Subcutaneous adipose tissue (tissue), 4 donors: ENCODE results near the gene DOCK4. TPM values are rescaled to one million over a fixed set of nuclear protein-coding genes. Genes with fewer than 3 reads are reported as not detected.

ENCODE experiments used
- CTCF ChIP-seq: fragments of 450-650 bp; IDR thresholded peaks from one replicate; pipeline ENCODE4 v1.5.1; 2016; ENCODE audit warnings: low read depth, mild to moderate bottlenecking, control low read depth, antibody characterized with exemption, moderate library complexity
- total RNA-seq, 4 donors: library from RNA; depleted of rRNA; stranded (reverse); fragments of >200 nt; gene quantifications; one replicate each; pipeline ENCODE4 v1.1.0, GENCODE V29; 2016

The DOCK4 gene
- total RNA-seq, 4 donors from 2014 or later: 44.3 to 59.3 (median 52.5) TPM

GRCh38 chr7:112079673-112080072 is 126.5 kb downstream of the DOCK4 start:
- no peak for TF ChIP-seq CTCF

GRCh38 chr7:112079122-112079521 is 127.1 kb downstream of the DOCK4 start:
- no peak for TF ChIP-seq CTCF

- no peak for TF ChIP-seq CTCF
These were observed 129.9 kb downstream of the DOCK4 start for GRCh38 chr7:112076324-112076723.

GRCh38 chr7:112074464-112074863 is 131.7 kb downstream of the DOCK4 start:
- no peak for TF ChIP-seq CTCF

- no peak for TF ChIP-seq CTCF
These were observed 132.7 kb downstream of the DOCK4 start for GRCh38 chr7:112073530-112073929.

- TF ChIP-seq CTCF: no peak
These were observed 133.5 kb downstream of the DOCK4 start for GRCh38 chr7:112072541-112073245.

GRCh38 chr7:112071856-112072255 is 134.3 kb downstream of the DOCK4 start:
- no peak for TF ChIP-seq CTCF
